HepG2 (cell line): ENCODE results near the gene ZNF581. TPM values are rescaled to one million over a fixed set of nuclear protein-coding genes. Genes with fewer than 3 reads are reported as not detected.
A peak's percentile ranks its signal among the peaks of the same experiment; 100 is the strongest.

Experiments
- ATF7 ChIP-seq, 2 experiments: fragments of 450-650 bp in 1 of 2; sonication (generic) in 1 of 2; formaldehyde crosslinking in 1 of 2; IDR thresholded peaks; 2 replicates each; pipeline versions ENCODE4 v1.4.0 to v1.6.1; 2016 to 2020; ENCODE audit warnings: antibody characterized with exemption in 1 of 2, mild to moderate bottlenecking in 1 of 2, missing genetic modification reagents in 1 of 2
- BRD4 ChIP-seq: sonication (generic); formaldehyde crosslinking; IDR thresholded peaks from 2 replicates; pipeline ENCODE4 v1.4.0; 2020; ENCODE audit warnings: missing genetic modification reagents
- DNMT1 ChIP-seq: sonication (generic); formaldehyde crosslinking; IDR thresholded peaks from 2 replicates; pipeline ENCODE4 v1.5.1; 2020; ENCODE audit warnings: mild to moderate bottlenecking, missing genetic modification reagents
- FOXK2 ChIP-seq: fragments of 450-650 bp; IDR thresholded peaks from 2 replicates; pipeline ENCODE4 v1.6.1; 2016
- HDAC1 ChIP-seq: sonication (generic); formaldehyde crosslinking; IDR thresholded peaks from 2 replicates; pipeline ENCODE4 v1.5.1; 2020; ENCODE audit warnings: mild to moderate bottlenecking, missing genetic modification reagents
- HNF4A ChIP-seq: sonication (generic); formaldehyde crosslinking; IDR thresholded peaks from 2 replicates; pipeline ENCODE4 v1.4.0; 2020; ENCODE audit warnings: missing genetic modification reagents
- MTA1 ChIP-seq: sonication (generic); formaldehyde crosslinking; IDR thresholded peaks from 2 replicates; pipeline ENCODE4 v1.4.0; 2020; ENCODE audit warnings: missing genetic modification reagents, mild to moderate bottlenecking, borderline replicate concordance
- NR2C2 ChIP-seq: sonication (generic); formaldehyde crosslinking; IDR thresholded peaks from 2 replicates; pipeline ENCODE4 v1.4.0; 2020; ENCODE audit warnings: missing genetic modification reagents, mild to moderate bottlenecking, moderate library complexity, borderline replicate concordance
- RBFOX2 ChIP-seq: fragments of 200-400 bp; formaldehyde crosslinking; IDR thresholded peaks from 2 replicates; pipeline ENCODE4 v1.6.1; 2017; ENCODE audit warnings: low read depth, mild to moderate bottlenecking, low read length
- SALL1 ChIP-seq: sonication (generic); formaldehyde crosslinking; IDR thresholded peaks from 2 replicates; pipeline ENCODE4 v1.8.0; 2022; ENCODE audit warnings: mild to moderate bottlenecking, missing genetic modification reagents
- TGIF2 ChIP-seq: IDR thresholded peaks from 2 replicates; pipeline ENCODE4 v1.6.1; 2016; ENCODE audit warnings: control low read depth, missing compliant biosample characterization
- ZBTB38 ChIP-seq: sonication (generic); formaldehyde crosslinking; IDR thresholded peaks from 2 replicates; pipeline ENCODE4 v1.5.1; 2020; ENCODE audit warnings: mild to moderate bottlenecking, missing genetic modification reagents
- ZNF335 ChIP-seq: sonication (generic); formaldehyde crosslinking; IDR thresholded peaks from 2 replicates; pipeline ENCODE4 v1.4.0; 2020; ENCODE audit warnings: missing genetic modification reagents
- ZNF432 ChIP-seq: sonication (generic); formaldehyde crosslinking; IDR thresholded peaks from 2 replicates; pipeline ENCODE4 v1.5.0; 2020; ENCODE audit warnings: missing genetic modification reagents, mild to moderate bottlenecking, borderline replicate concordance
- ZNF451 ChIP-seq: sonication (generic); formaldehyde crosslinking; IDR thresholded peaks from 2 replicates; pipeline ENCODE4 v1.5.0; 2020; ENCODE audit warnings: mild to moderate bottlenecking, missing genetic modification reagents
- ZNF816 ChIP-seq: sonication (generic); formaldehyde crosslinking; IDR thresholded peaks from 2 replicates; pipeline ENCODE4 v1.8.0; 2022; ENCODE audit warnings: missing genetic modification reagents, mild to moderate bottlenecking, borderline replicate concordance
- ZZZ3 ChIP-seq: sonication (generic); formaldehyde crosslinking; IDR thresholded peaks from 2 replicates; pipeline ENCODE4 v1.4.0; 2020; ENCODE audit warnings: missing genetic modification reagents, mild to moderate bottlenecking, borderline replicate concordance
- polyA plus RNA-seq, 8 experiments: library from polyadenylated mRNA; depleted of rRNA in 3 of 8; stranded (reverse) in 7 of 8; unstranded in 1 of 8; fragments of >200 nt; fragmentation: Illumina TruSeq in 4 of 8; extraction: Trizol in 4 of 8; gene quantifications; 2 replicates each; pipeline versions ENCODE4 v1.2.1 to v1.2.3, GENCODE V29; 2011 to 2016; ENCODE audit warnings: low read depth in 4 of 8, missing spikeins in 1 of 8, mixed read lengths in 1 of 8; ENCODE audit not compliant: insufficient read depth in 1 of 8
- total RNA-seq, 5 experiments: library from RNA; depleted of rRNA; stranded (reverse); fragments of >200 nt; fragmentation: Illumina TruSeq; extraction: Trizol; gene quantifications; 2 replicates each; pipeline ENCODE4 v1.2.3, GENCODE V29; 2016; ENCODE audit warnings: low read depth in 1 of 5
- TF ChIP-seq, protein P1 (sequence below): sonication (generic); formaldehyde crosslinking; conservative IDR thresholded peaks from 2 replicates; pipeline ENCODE4 v1.8.0; 2022; ENCODE audit warnings: mild to moderate bottlenecking, moderate library complexity, missing genetic modification reagents
- TF ChIP-seq, protein P2 (sequence below): sonication (generic); formaldehyde crosslinking; IDR thresholded peaks from 2 replicates; pipeline ENCODE4 v1.5.1; 2020; ENCODE audit warnings: missing genetic modification reagents, mild to moderate bottlenecking, borderline replicate concordance
- TF ChIP-seq, protein P3 (sequence below): fragments of 450-650 bp; IDR thresholded peaks from 2 replicates; pipeline ENCODE4 v1.6.1; 2017
- TF ChIP-seq, protein P4 (sequence below): IDR thresholded peaks from 2 replicates; pipeline ENCODE4 v1.6.1; 2016; ENCODE audit warnings: control low read depth
- TF ChIP-seq, protein P5 (sequence below): sonication (generic); formaldehyde crosslinking; IDR thresholded peaks from 2 replicates; pipeline ENCODE4 v1.5.0; 2020; ENCODE audit warnings: missing genetic modification reagents

The ZNF581 gene
- total and polyA plus RNA-seq, 2 of the 13 experiments (the other 11 are each of a cell fraction or from before 2014, with no cell fraction given): 19.6 to 49.5 TPM

DNA sequence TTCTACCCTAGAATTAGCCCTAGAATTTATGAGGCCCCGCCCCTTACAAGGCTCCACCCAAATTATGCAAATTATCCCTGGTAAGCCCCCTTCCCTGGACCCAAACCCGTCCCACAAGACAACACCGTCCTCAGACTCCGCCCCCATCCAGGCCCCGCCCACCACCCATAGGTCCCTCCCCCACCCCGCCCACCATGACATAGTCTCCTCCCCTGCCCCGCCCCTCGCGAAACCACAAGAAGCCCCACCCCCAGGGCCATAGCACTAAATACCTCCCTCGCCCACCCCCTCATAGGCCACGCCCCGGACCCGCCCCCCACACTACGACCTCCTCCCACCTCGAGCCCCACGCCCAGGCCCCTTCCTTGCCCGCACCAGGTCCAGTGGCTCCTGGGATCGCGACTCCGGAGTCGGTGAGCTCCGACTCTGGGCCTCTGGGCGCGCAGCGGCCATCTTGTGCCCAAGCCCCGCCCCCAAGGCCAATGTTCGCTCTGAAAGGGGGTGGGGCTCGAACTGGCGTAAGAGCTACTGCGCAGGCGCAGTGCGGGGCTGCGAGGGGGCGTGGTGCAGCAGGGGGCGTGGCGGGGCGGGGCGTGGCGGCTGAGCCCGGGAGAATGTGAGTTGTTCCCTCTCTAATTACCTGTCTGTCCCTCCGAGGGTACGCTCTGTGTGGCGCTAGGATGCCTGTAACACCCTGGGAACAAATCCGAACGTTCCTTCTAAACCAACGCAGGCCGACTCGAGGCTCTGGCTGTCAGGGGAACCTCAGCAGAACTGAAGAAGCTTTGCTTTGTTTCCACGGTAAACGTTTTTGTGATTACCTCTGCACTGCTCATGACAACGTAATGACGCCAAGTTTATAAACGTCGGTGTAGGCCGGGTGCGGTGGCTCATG is 19.1 kb upstream of the ZNF581 start, which contains the start of gene ZNF784 (continued):
- TF ChIP-seq ZNF335 (CRISPR knock-in tag) (no peak), DNMT1 (CRISPR knock-in tag) (no peak), SALL1 (CRISPR knock-in tag) (peak; percentile 37; the same call in 1 of the 2 replicates), HDAC1 (0 out of 2 replicates have a peak, but pooled peaks have one; percentile 24), HNF4A (CRISPR knock-in tag) (peak; percentile 33; the same call in 1 of the 2 replicates), FOXK2 (no peak), NR2C2 (CRISPR knock-in tag) (peak; percentile 31; the same call in 1 of the 2 replicates), MTA1 (0 out of 2 replicates have a peak, but pooled peaks have one; percentile 37), ZNF451 (CRISPR knock-in tag) (no peak), RBFOX2 (peak; percentile 93), ATF7 (IDR thresholded peaks at IDR 0.05) (no peak), ATF7 (CRISPR knock-in tag; IDR thresholded peaks at IDR 0.05) (0 out of 2 replicates have a peak, but pooled peaks have one; percentile 23), TGIF2 (CRISPR knock-in tag) (0 out of 2 replicates have a peak, but pooled peaks have one; percentile 26), ZBTB38 (CRISPR knock-in tag) (0 out of 2 replicates have a peak, but pooled peaks have one; percentile 20), BRD4 (CRISPR knock-in tag) (no peak), ZNF816 (CRISPR knock-in tag) (no peak), ZNF432 (CRISPR knock-in tag) (no peak), ZZZ3 (CRISPR knock-in tag) (no peak)
- TF ChIP-seq, protein P1, sequence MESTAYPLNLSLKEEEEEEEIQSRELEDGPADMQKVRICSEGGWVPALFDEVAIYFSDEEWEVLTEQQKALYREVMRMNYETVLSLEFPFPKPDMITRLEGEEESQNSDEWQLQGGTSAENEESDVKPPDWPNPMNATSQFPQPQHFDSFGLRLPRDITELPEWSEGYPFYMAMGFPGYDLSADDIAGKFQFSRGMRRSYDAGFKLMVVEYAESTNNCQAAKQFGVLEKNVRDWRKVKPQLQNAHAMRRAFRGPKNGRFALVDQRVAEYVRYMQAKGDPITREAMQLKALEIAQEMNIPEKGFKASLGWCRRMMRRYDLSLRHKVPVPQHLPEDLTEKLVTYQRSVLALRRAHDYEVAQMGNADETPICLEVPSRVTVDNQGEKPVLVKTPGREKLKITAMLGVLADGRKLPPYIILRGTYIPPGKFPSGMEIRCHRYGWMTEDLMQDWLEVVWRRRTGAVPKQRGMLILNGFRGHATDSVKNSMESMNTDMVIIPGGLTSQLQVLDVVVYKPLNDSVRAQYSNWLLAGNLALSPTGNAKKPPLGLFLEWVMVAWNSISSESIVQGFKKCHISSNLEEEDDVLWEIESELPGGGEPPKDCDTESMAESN (CRISPR knock-in tag): peak; percentile 73; the same call in 1 of the 2 replicates
- TF ChIP-seq, protein P2, sequence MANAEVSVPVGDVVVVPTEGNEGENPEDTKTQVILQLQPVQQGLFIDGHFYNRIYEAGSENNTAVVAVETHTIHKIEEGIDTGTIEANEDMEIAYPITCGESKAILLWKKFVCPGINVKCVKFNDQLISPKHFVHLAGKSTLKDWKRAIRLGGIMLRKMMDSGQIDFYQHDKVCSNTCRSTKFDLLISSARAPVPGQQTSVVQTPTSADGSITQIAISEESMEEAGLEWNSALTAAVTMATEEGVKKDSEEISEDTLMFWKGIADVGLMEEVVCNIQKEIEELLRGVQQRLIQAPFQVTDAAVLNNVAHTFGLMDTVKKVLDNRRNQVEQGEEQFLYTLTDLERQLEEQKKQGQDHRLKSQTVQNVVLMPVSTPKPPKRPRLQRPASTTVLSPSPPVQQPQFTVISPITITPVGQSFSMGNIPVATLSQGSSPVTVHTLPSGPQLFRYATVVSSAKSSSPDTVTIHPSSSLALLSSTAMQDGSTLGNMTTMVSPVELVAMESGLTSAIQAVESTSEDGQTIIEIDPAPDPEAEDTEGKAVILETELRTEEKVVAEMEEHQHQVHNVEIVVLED (CRISPR knock-in tag): peak; percentile 56; the same call in 1 of the 2 replicates
- TF ChIP-seq, protein P3, sequence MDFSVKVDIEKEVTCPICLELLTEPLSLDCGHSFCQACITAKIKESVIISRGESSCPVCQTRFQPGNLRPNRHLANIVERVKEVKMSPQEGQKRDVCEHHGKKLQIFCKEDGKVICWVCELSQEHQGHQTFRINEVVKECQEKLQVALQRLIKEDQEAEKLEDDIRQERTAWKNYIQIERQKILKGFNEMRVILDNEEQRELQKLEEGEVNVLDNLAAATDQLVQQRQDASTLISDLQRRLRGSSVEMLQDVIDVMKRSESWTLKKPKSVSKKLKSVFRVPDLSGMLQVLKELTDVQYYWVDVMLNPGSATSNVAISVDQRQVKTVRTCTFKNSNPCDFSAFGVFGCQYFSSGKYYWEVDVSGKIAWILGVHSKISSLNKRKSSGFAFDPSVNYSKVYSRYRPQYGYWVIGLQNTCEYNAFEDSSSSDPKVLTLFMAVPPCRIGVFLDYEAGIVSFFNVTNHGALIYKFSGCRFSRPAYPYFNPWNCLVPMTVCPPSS: no peak
- TF ChIP-seq, protein P4, sequence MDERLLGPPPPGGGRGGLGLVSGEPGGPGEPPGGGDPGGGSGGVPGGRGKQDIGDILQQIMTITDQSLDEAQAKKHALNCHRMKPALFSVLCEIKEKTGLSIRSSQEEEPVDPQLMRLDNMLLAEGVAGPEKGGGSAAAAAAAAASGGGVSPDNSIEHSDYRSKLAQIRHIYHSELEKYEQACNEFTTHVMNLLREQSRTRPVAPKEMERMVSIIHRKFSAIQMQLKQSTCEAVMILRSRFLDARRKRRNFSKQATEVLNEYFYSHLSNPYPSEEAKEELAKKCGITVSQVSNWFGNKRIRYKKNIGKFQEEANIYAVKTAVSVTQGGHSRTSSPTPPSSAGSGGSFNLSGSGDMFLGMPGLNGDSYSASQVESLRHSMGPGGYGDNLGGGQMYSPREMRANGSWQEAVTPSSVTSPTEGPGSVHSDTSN: no peak
- TF ChIP-seq, protein P5, sequence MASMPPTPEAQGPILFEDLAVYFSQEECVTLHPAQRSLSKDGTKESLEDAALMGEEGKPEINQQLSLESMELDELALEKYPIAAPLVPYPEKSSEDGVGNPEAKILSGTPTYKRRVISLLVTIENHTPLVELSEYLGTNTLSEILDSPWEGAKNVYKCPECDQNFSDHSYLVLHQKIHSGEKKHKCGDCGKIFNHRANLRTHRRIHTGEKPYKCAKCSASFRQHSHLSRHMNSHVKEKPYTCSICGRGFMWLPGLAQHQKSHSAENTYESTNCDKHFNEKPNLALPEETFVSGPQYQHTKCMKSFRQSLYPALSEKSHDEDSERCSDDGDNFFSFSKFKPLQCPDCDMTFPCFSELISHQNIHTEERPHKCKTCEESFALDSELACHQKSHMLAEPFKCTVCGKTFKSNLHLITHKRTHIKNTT (CRISPR knock-in tag): no peak
